ENCODE data around the gene NNAT.

- TF ChIP-seq, protein P1, sequence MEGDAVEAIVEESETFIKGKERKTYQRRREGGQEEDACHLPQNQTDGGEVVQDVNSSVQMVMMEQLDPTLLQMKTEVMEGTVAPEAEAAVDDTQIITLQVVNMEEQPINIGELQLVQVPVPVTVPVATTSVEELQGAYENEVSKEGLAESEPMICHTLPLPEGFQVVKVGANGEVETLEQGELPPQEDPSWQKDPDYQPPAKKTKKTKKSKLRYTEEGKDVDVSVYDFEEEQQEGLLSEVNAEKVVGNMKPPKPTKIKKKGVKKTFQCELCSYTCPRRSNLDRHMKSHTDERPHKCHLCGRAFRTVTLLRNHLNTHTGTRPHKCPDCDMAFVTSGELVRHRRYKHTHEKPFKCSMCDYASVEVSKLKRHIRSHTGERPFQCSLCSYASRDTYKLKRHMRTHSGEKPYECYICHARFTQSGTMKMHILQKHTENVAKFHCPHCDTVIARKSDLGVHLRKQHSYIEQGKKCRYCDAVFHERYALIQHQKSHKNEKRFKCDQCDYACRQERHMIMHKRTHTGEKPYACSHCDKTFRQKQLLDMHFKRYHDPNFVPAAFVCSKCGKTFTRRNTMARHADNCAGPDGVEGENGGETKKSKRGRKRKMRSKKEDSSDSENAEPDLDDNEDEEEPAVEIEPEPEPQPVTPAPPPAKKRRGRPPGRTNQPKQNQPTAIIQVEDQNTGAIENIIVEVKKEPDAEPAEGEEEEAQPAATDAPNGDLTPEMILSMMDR (IDR thresholded peaks at IDR 0.05): no peak
- TF ChIP-seq EZH2 (IDR thresholded peaks at IDR 0.05) (no peak), EZH2phosphoT487 (IDR thresholded peaks at IDR 0.05) (no peak)
These were observed 4.8 kb downstream of the NNAT start for GRCh38 chr20:37525810-37526209.
